NCI-H510A treated with DMSO at 0.1 percent for 48 hours (cell line): ENCODE results near the gene TTLL13.

Experiments
- DNase-seq: peaks from one replicate; lab custom pipeline; 2025; lab: John Stamatoyannopoulos, UW

Gene TTLL13

DNA sequence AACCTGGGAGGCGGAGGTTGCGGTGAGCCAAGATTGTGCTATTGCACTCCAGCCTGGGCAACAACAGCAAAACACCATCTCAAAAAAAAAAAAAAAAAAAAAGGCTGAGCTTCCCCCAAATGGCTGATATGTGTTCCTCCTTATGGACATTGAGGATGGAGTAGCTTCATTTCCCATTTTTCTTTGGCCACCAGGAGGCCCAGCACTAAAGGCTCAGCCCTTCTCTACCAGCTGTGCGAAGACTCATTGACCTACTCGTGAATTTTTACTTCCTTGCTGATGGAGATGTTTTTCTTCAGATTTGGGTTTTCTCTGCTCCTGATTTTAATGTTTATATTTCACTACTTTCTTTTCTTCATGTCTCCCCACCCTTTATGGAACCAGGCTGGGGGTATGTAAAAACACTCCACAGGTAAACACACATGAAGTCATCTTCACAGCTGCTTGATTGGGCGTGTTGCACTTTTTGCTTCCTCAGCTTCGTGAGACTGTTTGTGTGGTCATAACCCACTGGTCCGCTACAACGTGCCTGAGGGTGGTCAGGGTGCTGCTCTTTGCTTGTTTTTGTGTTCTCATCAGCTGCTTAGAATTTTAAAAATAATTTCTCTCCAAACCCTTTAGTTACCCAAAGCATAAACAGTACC is 34.7 kb upstream of the TTLL13 start:
- DNase-seq = no peak

DNA sequence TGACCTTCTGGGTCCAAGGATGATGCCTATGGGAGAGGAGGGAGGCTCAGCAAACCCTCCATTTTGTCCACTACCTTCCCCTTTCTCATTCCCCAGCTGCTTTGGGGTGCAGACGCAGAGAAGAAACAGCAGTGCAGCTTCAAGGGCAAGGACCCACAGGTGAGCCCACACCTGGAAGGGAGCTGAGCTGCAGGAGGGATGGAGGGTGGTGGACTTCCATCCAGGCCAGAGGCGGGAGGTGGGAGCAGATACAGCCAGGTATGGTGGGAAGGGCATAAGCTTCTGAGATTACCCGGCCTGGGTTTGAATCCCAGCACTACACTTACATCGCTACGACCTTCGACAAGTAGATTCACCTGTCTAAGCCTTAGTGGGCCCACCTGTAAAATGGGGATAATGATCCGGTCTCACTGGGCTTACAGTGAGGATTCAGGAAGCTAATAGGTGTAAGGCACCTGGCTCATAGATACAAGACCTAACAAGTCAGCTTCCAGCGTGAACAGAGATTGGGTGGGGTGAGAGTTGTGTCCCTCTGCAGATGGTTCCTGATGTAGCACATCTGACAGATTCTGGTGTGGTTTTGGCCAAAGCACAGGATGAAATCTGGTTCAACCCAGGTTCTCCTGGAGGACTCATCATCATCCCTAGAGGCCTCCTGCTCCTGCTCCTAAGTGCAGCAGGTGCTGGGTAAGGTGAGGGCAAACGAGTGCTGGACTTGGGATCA is 31.5 kb upstream of the TTLL13 start:
- no peak for DNase-seq

DNA sequence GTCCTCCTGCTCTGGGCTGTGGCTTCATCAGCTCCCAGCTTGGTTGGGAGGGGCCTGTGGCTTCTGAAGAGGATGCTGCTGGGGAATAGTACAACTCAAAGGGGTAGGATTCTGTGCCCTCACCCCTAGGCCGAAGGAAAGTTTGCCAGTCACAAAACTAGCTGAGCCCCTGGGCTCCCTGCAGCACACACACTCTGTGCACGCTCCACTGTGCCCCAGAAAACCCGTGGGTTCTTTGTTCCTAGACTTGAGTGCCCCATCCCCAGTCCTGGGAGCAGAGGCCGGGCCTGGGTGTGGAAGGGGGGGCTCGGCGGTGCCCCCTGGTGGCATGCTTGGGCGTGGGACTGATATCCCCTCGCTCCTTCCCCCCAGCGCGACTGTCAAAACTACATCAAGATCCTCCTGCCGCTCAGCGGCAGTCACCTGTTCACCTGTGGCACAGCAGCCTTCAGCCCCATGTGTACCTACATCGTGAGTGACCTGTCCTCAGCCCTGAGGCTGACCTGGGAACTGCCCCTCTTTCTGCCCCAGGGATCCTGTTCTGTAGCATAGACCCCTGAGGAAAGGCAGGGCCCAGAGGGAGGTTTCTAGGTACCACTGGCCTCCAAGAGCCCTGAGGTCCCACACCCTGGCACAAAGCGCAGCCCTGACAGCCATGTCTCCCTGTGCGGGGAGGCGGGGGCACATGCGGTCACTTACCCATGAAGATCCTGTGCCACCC is 29.8 kb upstream of the TTLL13 start:
- no peak for DNase-seq

DNA sequence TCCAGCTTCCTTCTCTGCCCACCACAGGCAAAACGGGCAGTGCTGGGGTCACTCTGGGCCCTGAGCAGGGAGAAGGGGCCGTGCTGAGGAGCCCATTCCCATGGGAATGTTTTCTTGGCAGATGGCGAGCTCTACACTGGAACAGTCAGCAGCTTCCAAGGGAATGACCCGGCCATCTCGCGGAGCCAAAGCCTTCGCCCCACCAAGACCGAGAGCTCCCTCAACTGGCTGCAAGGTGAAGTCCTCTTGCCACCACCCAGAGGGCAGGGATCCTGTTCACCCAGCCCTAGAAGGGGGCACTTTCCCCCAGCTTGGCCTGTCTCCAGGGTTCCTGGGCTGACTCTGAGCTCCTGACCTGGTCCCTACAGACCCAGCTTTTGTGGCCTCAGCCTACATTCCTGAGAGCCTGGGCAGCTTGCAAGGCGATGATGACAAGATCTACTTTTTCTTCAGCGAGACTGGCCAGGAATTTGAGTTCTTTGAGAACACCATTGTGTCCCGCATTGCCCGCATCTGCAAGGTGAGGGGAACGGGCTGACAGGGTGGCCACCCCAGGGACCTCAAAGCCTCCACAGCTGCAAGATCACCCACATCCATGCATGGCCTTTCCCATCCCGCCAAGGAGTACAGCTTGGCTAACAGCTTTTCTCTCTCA is 28.0 kb upstream of the TTLL13 start:
- peak; percentile 34 for DNase-seq

DNA sequence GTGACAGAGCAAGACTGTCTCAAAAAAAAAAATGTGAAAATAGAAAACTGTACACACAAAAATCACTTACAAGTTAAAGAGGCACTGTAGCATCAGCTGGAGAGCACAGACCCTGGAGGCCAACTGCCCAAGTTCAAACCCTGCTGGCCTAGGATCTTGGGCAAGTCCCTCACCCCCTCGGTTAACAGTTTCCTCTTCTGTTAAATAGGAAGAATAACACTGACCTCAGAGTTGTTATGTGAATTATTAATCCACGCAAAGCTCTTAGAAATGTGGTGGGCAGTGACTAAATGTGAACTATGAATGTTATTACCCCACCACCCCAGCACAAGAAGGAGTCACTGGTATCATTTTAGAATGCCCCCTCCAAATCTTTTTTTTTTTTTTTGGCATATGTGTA is 26.8 kb upstream of the TTLL13 start:
- no peak for DNase-seq

DNA sequence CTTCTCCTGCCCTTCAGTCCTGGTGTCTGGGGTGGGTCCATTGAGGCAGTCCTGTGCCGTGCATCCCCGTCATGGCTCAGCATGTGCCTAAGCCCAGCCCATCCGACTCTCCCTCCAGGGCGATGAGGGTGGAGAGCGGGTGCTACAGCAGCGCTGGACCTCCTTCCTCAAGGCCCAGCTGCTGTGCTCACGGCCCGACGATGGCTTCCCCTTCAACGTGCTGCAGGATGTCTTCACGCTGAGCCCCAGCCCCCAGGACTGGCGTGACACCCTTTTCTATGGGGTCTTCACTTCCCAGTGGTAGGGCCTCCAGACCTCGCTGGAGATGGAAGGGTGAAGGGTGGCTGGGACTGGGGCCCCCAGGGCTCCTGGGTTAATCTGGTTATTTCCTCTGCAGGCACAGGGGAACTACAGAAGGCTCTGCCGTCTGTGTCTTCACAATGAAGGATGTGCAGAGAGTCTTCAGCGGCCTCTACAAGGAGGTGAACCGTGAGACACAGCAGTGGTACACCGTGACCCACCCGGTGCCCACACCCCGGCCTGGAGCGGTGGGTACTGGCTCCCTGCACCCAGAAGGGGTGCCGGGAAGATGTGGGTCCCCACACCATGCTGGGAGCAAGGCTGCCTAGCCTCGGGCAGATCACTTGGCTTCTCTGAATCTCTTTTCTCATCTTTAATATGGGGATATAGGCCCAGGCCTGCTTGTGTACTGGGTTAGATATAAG is 25.8 kb upstream of the TTLL13 start:
- no peak for DNase-seq

DNA sequence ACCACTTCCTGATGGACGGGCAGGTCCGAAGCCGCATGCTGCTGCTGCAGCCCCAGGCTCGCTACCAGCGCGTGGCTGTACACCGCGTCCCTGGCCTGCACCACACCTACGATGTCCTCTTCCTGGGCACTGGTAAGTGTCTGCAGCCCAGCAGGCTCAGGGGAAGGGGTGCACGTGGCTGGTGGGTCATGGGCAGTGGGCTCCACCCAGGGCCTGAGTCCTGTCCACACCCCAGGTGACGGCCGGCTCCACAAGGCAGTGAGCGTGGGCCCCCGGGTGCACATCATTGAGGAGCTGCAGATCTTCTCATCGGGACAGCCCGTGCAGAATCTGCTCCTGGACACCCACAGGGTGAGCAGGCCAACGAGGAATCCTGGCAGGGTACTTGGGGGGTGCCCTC is 24.3 kb upstream of the TTLL13 start:
- no peak for DNase-seq

DNA sequence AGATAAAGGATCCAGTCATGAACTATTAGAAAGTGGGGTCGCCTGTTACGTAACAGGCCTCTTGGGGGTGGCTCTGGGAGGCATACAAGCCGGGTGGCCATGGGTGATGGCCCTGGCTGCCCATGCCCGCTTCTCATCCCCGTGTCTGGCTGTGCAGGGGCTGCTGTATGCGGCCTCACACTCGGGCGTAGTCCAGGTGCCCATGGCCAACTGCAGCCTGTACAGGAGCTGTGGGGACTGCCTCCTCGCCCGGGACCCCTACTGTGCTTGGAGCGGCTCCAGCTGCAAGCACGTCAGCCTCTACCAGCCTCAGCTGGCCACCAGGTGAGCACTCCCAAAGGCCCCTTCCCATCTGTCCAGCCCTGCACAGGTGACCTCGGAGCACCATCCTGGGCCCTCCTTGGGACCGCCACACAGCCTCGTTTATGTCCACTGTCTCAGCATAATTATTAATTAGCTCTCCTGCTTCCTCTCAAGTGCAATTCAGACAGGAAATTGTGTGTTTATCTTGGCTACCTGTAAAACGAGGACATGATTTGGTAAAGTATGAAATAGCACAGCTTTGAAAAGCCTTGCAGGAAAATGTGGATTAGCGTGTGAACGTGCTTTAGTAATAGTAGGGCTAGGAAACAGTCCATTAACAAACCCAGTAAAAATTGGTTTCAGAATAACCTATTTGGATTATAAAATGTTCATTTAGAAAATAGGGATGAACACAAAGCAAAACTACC is 23.7 kb upstream of the TTLL13 start:
- peak; percentile 69 for DNase-seq

DNA sequence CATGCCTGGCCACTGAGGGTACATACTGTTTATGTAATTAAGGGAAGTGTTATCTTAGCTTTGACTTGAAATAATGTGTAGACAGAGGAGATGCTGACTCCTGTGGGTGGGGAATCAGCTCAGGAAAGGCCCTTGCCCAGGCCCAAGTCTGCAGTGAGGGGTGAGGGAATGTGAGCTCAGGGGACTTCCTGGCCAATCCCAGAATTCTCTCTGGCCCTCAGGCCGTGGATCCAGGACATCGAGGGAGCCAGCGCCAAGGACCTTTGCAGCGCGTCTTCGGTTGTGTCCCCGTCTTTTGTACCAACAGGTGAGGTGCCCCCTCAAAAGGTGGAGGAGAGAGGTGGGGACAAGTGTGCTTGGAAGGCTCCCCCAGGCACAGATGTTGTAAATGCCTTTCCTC is 22.0 kb upstream of the TTLL13 start:
- no peak for DNase-seq

DNA sequence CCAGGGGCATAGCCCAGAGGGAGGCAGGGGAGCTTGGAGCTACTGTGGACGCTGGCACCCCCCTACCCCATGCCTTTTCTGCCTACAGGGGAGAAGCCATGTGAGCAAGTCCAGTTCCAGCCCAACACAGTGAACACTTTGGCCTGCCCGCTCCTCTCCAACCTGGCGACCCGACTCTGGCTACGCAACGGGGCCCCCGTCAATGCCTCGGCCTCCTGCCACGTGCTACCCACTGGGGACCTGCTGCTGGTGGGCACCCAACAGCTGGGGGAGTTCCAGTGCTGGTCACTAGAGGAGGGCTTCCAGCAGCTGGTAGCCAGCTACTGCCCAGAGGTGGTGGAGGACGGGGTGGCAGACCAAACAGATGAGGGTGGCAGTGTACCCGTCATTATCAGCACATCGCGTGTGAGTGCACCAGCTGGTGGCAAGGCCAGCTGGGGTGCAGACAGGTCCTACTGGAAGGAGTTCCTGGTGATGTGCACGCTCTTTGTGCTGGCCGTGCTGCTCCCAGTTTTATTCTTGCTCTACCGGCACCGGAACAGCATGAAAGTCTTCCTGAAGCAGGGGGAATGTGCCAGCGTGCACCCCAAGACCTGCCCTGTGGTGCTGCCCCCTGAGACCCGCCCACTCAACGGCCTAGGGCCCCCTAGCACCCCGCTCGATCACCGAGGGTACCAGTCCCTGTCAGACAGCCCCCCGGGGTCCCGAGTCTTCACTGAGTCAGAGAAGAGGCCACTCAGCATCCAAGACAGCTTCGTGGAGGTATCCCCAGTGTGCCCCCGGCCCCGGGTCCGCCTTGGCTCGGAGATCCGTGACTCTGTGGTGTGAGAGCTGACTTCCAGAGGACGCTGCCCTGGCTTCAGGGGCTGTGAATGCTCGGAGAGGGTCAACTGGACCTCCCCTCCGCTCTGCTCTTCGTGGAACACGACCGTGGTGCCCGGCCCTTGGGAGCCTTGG is 21.3 kb upstream of the TTLL13 start:
- no peak for DNase-seq

DNA sequence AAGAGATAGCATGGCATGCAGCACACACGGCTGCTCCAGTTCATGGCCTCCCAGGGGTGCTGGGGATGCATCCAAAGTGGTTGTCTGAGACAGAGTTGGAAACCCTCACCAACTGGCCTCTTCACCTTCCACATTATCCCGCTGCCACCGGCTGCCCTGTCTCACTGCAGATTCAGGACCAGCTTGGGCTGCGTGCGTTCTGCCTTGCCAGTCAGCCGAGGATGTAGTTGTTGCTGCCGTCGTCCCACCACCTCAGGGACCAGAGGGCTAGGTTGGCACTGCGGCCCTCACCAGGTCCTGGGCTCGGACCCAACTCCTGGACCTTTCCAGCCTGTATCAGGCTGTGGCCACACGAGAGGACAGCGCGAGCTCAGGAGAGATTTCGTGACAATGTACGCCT is 20.4 kb upstream of the TTLL13 start:
- DNase-seq = no peak

DNA sequence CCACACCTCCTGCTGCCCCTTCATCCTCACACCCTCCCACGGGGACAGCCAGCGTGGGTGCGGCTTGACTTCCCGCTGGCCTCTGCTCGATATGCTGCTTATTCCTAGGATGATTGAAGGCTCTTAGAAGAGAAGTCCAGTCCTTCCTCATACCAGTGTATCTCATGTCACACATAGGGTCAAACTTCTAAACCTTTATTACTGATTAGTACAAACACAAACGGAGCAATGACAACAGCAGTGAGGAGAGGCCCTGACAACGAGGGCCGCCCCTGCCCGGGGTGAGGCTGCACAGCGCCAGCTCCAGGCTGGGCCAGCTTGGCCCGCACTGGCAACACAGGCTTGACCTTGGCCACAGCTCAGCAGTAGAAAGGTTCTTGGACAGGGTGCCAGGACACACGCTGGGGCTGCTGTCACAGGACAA is 19.3 kb upstream of the TTLL13 start:
- DNase-seq = no peak

DNA sequence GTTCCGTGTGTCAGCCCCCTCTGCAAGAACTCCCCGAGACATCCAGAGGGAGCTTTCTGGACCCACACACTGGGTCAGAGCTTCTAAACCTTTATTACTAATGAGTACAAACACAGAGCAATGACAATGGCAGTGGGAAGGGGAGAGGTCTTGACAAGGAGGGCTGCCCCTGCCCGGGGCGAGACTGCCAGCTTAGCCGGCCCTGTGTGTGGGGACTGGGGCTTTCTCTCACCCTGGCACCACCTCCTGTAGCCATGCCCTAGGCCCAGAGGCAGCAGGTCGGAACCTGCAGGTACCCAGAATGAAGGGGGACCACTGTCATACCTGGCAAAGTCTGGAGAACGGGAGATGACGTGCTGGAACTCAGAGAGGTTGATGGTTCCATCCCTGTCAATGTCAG is 18.7 kb upstream of the TTLL13 start:
- no peak for DNase-seq

DNA sequence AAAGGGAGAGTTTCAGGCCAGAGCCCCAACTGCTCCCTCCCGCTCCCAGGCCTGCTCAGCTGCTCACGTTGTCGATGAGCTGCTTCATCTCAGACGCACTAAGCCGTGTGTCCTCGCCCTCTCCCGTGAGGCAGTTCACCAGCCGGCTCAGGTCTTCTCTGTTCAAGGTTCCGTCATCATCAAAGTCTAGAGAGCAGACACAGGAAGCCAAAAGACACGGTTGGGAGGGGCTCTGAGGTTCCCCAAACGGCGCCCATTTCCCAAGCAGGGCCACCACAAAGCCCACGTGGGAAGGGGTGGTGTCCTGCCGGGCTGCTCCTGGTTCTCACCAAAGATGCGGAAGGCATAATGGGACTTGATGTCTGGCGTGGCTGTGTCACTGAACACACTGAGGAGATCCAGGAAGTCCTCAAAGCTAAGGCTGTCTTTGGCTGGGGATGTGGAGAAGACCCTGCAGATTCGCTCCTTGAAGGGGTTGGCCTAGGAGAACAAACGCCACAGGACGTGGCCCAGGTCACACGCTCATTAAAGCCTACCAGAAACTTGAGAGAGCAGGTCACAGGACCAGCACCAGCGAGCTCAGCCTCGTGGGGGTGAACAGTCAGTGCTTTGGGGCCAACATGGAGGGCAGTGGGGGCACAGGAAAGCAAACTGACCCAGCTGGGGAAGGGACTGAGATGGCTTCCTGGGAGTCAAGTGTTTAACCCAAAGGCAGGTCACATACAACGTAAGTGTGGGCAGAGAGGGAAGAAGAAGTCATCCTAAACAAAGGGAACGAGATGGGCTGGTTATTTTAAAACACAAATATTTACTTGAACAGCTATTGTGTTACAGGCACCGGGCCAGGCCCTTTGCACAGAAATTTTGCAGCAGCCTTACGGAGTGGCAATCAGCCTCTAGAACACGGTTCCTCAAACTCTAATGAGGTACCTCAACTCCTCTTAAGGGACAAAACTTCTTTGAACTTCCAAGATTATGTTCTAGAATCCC is 18.0 kb upstream of the TTLL13 start:
- DNase-seq = no peak

DNA sequence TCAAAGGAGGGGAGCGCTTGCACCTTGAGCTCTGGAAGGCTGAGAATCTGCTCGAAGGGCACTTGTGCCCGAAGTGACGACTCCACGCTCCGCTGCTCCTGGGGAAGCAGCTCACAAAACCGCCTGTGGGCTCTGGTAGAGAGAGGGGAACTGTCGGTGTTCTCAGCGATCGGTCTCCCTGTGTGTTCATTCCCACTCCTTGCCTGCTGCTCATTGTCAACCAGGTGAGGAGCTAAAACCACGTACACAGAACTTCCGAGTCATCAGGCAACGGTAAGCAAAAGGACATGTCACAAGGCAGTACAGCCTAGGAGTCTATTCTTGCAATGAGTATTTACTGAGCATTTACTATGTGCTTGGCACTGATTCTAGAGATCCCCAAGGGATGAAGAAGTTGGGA is 17.2 kb upstream of the TTLL13 start:
- no peak for DNase-seq

DNA sequence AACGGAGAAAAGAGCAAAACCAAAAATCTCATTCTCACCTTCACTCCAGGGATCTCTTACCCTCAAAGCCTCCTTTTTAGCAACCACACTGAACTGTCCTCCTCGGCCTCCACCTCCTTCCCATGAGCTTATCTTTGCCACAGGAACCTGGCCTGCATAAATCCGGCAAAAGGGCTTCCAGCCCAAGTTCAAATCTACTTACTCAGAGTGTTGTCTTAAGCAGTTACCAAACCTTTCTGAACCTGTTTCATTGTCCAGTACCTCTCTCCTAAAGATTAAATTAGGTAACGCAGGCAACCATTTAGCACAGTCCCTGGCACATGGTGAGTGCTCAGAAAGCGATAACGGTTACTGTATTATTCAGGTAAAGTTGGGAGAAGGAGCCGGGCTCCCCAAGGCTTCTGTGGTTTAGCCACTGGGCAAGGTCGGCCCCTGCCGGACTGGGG is 16.4 kb upstream of the TTLL13 start:
- no peak for DNase-seq

DNA sequence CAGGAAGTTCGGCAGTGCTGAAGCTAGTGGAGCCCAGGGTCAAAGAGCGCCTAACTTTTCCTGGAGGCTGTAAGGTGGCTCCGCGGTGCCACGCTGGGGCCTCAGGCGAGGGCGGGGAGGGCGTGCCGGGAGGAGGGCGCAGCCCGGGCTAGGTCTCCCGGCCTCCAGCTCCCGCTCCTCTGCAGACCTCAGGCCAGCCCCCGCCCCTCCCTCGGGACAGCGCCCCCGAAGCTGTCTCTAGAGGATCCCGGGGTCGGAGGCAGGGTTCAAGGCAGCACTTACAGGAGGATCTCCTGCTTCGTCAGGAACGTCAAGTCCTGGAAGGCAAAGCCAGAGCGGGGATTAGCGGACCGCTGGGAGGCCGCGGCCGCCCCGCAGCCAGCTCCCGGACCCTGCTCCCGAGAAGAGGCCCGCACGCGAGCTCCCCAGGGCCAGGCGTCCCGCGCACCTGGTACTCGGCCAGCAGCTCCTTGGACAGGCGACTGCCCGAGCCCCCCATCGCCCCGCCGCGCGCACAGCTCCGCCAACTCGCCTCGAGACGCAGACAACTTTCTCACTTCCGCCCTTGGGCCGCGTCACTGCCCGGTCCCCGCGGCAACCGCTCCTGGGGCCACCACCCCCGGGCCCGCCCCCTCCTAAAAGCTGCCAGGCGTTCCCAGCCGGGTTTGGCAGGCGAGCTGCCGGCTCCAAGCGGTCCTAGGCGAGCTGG is 15.8 kb upstream of the TTLL13 start, which contains the start of gene CIB1:
Gene CIB1 (minus strand): TSS at position 555 of the 709 bp plus-strand sequence. CDS start 56 bp downstream, at position 499.
- DNase-seq = peak; percentile 68
